ENCODE measurements around the gene CMYA5. TPM values are rescaled to one million over a fixed set of nuclear protein-coding genes. Genes with fewer than 3 reads are reported as not detected.

Gene CMYA5
- total RNA-seq, 1 donor from 2014 or later: 2.7 TPM

GRCh38 chr5:79834098-79834753 is 144.6 kb downstream of the CMYA5 start:
- TF ChIP-seq, protein P1, sequence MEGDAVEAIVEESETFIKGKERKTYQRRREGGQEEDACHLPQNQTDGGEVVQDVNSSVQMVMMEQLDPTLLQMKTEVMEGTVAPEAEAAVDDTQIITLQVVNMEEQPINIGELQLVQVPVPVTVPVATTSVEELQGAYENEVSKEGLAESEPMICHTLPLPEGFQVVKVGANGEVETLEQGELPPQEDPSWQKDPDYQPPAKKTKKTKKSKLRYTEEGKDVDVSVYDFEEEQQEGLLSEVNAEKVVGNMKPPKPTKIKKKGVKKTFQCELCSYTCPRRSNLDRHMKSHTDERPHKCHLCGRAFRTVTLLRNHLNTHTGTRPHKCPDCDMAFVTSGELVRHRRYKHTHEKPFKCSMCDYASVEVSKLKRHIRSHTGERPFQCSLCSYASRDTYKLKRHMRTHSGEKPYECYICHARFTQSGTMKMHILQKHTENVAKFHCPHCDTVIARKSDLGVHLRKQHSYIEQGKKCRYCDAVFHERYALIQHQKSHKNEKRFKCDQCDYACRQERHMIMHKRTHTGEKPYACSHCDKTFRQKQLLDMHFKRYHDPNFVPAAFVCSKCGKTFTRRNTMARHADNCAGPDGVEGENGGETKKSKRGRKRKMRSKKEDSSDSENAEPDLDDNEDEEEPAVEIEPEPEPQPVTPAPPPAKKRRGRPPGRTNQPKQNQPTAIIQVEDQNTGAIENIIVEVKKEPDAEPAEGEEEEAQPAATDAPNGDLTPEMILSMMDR (IDR thresholded peaks at IDR 0.05): no peak
- no peaks in the 10 kb centered on the region for H3K4me1 ChIP-seq
- H3K4me3 ChIP-seq: no peak overlapping the region
- no peak for DNase-seq
- H3K36me3 ChIP-seq: no peaks in the 10 kb centered on the region
- H3K9me3 ChIP-seq: no peaks in the 10 kb centered on the region
- ATAC-seq: no peak
- H3K27me3 ChIP-seq: no peaks in the 10 kb centered on the region
- no peak overlapping the region for H3K27ac ChIP-seq
- intact Hi-C loops (cut with DNase I): no loop called here

GRCh38 chr5:79834754-79835714 is 145.4 kb downstream of the CMYA5 start:
- TF ChIP-seq, protein P1 (IDR thresholded peaks at IDR 0.05): no peak
- intact Hi-C loops (cut with DNase I): no loop called here
- DNase-seq: no peak

DNA sequence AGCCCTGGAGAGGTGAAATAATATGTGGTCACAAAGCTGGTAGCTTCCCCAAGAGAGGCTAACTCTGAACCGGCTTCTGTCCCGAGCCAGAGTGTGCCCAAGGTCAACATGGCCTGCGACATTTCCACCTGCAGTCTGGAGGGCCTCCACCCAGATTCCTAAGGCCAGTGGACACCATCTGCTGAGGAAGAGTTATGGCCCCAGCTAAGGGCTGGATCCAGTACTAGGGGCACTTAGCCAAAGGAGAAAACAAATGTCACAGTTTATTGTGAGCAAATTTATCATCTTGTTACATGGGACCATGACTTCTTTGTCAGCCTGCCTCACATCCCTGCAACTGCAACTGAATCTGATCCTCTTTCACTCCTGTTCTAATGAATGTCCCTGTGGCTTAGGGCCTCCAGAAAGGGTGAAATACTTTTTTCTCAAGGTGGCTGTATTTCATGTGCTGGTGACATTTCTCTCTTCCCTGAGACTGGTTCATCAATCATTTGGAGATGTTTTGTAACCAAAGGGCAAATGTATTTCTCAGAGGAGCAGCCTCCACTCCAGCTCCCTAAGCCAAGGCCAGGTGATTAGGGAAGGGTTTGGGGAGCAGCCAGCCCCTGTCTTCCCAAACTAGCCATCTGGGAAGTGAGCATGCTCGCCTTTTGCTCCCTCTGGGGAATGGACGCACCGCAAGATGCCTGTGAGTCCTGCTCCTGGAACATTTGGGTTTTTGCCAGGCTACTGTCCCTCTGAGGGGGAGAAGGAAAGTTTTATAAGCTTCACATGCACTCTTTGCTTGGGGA is 148.3 kb downstream of the CMYA5 start:
- H3K27me3 ChIP-seq: no peaks in the 10 kb centered on the region
- no peak overlapping the region for H3K27ac ChIP-seq
- H3K36me3 ChIP-seq: no peaks in the 10 kb centered on the region
- ATAC-seq (no peak), DNase-seq (no peak)
- intact Hi-C loops (cut with DNase I): no loop called here
- H3K4me1 ChIP-seq: no peaks in the 10 kb centered on the region
- H3K9me3 ChIP-seq: no peaks in the 10 kb centered on the region
- no peak overlapping the region for H3K4me3 ChIP-seq
- TF ChIP-seq, protein P1 (IDR thresholded peaks at IDR 0.05): no peak

More at GRCh38 chr5:79834754-79835714, 145.4 kb downstream of the CMYA5 start:
- no peaks in the 10 kb centered on the region for H3K9me3 ChIP-seq
- no peak for ATAC-seq
- H3K36me3 ChIP-seq: no peaks in the 10 kb centered on the region
- no peaks in the 10 kb centered on the region for H3K4me1 ChIP-seq
- no peaks in the 10 kb centered on the region for H3K27me3 ChIP-seq
- H3K27ac ChIP-seq: no peak overlapping the region
- H3K4me3 ChIP-seq: no peak overlapping the region

GRCh38 chr5:79840084-79840990 is 150.7 kb downstream of the CMYA5 start:
- Histone ChIP-seq H3K9me3 (no peaks in the 10 kb centered on the region), H3K4me3 (no peak overlapping the region), H3K4me1 (no peaks in the 10 kb centered on the region), H3K27me3 (no peaks in the 10 kb centered on the region), H3K27ac (no peak overlapping the region), H3K36me3 (no peaks in the 10 kb centered on the region)
- intact Hi-C loops (cut with DNase I): no loop called here
- DNase-seq (no peak), ATAC-seq (no peak)
- TF ChIP-seq, protein P1 (IDR thresholded peaks at IDR 0.05): no peak

- TF ChIP-seq, protein P1 (IDR thresholded peaks at IDR 0.05): no peak
- no peak for ATAC-seq
These were observed 151.5 kb downstream of the CMYA5 start for GRCh38 chr5:79841172-79841571.

More at GRCh38 chr5:79841172-79841571, 151.5 kb downstream of the CMYA5 start:
- Histone ChIP-seq H3K4me3 (no peak overlapping the region), H3K9me3 (no peaks in the 10 kb centered on the region), H3K4me1 (no peaks in the 10 kb centered on the region), H3K27me3 (no peaks in the 10 kb centered on the region), H3K27ac (no peak overlapping the region), H3K36me3 (no peaks in the 10 kb centered on the region)
- no peak for DNase-seq
- intact Hi-C loops (cut with DNase I): no loop called here

Measured in upper lobe of right lung (tissue), 1 donor.